OCI-LY3 (cell line): ENCODE results near the gene PLOD2.

Experiments used
- CTCF ChIP-seq: fragments of 200-600, 300-600 bp; sonication (generic); IDR thresholded peaks from 2 replicates; pipeline ENCODE4 v1.5.1; 2014; ENCODE audit warnings: antibody characterized with exemption, low read length, low read depth
- EZH2phosphoT487 ChIP-seq: fragments of 200-600 bp; shearing (Covaris generic); IDR thresholded peaks from 2 replicates; pipeline ENCODE4 v1.6.1; 2018; ENCODE audit warnings: antibody characterized with exemption, mixed run types, low read depth

GRCh38 chr3:146159037-146159436 is 1.9 kb downstream of the PLOD2 start:
- TF ChIP-seq CTCF (no peak), EZH2phosphoT487 (no peak)
